Esophagus squamous epithelium (tissue), 5 donors: ENCODE measurements around the gene TFPT. TPM values are rescaled to one million over a fixed set of nuclear protein-coding genes. Genes with fewer than 3 reads are reported as not detected.
A peak's percentile ranks its signal among the peaks of the same experiment; 100 is the strongest.

ENCODE experiments used
- DNase-seq: peaks from one replicate; lab custom pipeline; 2025; lab: John Stamatoyannopoulos, UW
- H3K27ac ChIP-seq, 4 donors: fragments of 200-600 bp; sonication (generic); one replicate each; pipeline ENCODE4 v1.5.1; 2016 to 2019; ENCODE audit warnings: mild to moderate bottlenecking in 1 of 4
- H3K27me3 ChIP-seq, 4 donors: fragments of 200-600 bp; sonication (generic); 1 replicate in 3 of 4; 2 replicates in 1 of 4; pipeline versions ENCODE4 v1.5.1 to v1.6.0; 2017 to 2021; ENCODE audit warnings: antibody characterized with exemption in 1 of 4
- H3K36me3 ChIP-seq, 3 donors: fragments of 200-600 bp; sonication (generic); one replicate each; pipeline ENCODE4 v1.5.1; 2016 to 2019
- H3K4me1 ChIP-seq, 3 donors: fragments of 200-600 bp; sonication (generic); one replicate each; pipeline ENCODE4 v1.5.1; 2017 to 2019
- H3K4me3 ChIP-seq, 4 donors: fragments of 200-600 bp; sonication (generic); 1 replicate in 3 of 4; 2 replicates in 1 of 4; pipeline ENCODE4 v1.5.1; 2016 to 2019; ENCODE audit warnings: mild to moderate bottlenecking in 2 of 4, moderate library complexity in 1 of 4
- H3K9me3 ChIP-seq, 3 donors: fragments of 200-600 bp; sonication (generic); one replicate each; pipeline ENCODE4 v1.5.1; 2016 to 2019
- CTCF ChIP-seq, 6 experiments: fragments of 450-650 bp in 4 of 6; fragments of 200-600 bp in 2 of 6; sonication (generic) in 2 of 6; IDR thresholded peaks; one replicate each; pipeline ENCODE4 v1.5.1; 2016 to 2019; ENCODE audit warnings: antibody characterized with exemption in 6 of 6, mild to moderate bottlenecking in 4 of 6, moderate library complexity in 4 of 6
- POLR2A ChIP-seq, 4 donors: fragments of 450-650 bp; IDR thresholded peaks; one replicate each; pipeline ENCODE4 v1.6.1; 2017; ENCODE audit warnings: antibody characterized with exemption in 4 of 4, mild to moderate bottlenecking in 4 of 4, moderate library complexity in 3 of 4
- WGBS, 2 donors: methylation state at CpG; one replicate each; pipeline ENCODE4 v1.1.5; 2018; 5-methylcytosine and 5-hydroxymethylcytosine counted together
- intact Hi-C: fragments of 100-400 bp; cut with DNase I; formaldehyde crosslinking; loops from one replicate; pipeline ENCODE4 v1.15.0; 2022
- total RNA-seq, 4 donors: library from RNA; depleted of rRNA; stranded (reverse); fragments of >200 nt; gene quantifications; one replicate each; pipeline ENCODE4 v1.1.0, GENCODE V29; 2016
- donor health status: DM: yes; HTN: yes; CAD: no.

TFPT gene
- total RNA-seq, 4 donors from 2014 or later, result 6.1 to 9.0 (median 7.4) TPM

DNA sequence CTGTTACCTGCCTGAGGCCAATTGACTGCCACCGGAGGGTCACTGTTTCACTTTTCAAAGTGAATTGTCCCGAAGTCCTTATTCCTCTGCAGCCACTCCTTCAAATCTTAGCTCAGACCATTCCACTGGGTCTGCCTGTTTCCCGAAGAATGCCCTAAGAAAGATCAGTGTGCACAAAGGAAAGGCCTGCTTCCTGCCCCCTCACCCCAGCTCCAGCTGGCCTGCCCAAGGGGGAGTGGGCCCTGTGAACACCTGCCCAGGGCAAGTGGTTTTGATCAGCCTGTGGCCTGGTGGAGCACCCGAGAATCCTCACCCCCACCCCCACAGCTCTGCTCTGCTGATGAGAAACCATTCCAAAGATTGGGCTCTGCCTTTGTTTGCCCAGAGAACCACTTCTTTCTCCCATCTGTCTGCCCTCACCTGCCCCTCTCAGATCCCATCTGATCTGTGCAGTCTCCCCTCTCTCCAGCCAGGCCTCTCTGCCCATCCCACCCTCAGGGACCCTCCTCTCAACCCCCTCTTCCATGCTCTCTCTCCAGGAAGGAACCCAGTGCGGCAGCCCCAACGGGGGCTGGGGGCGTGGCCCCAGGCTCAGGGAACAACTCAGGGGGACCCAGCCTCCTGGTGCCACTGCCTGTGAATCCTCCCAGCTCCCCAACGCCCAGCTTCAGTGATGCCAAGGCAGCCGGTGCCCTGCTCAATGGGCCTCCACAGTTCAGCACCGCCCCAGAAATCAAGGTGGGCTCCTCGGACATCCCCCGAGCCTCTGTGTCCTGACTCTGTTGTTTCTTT lies 33.8 kb upstream of the TFPT start:
- H3K27me3 ChIP-seq, result no peaks in the 10 kb centered on the region
- H3K36me3 ChIP-seq, result peaks cover 76 to 100% (median 90%) of the 10 kb centered on the region in 3 donors
- no peak overlapping the region for H3K4me3 ChIP-seq
- DNase-seq, result no peak
- WGBS, 2 donors, result 82 to 86% methylated on average over 8 to 9 of the region's 12 CpGs
- H3K9me3 ChIP-seq, result no peaks in the 10 kb centered on the region
- peaks cover 0 to 27% (median 0%) of the 10 kb centered on the region in 3 donors for H3K4me1 ChIP-seq
- TF ChIP-seq POLR2A (IDR thresholded peaks at IDR 0.05), result no peak
- TF ChIP-seq CTCF (IDR thresholded peaks at IDR 0.05), result no peak
- H3K27ac ChIP-seq, result no peak overlapping the region
- intact Hi-C loops, result no loop called here

GRCh38 chr19:54148158-54148557 lies 32.7 kb upstream of the TFPT start:
- DNase-seq, result no peak
- peaks cover 0 to 20% (median 0%) of the 10 kb centered on the region in 3 donors for H3K4me1 ChIP-seq
- no peak overlapping the region for H3K4me3 ChIP-seq
- no peaks in the 10 kb centered on the region for H3K9me3 ChIP-seq
- TF ChIP-seq POLR2A (IDR thresholded peaks at IDR 0.05), result no peak
- no peak for TF ChIP-seq CTCF (IDR thresholded peaks at IDR 0.05)
- H3K27me3 ChIP-seq, result no peaks in the 10 kb centered on the region
- intact Hi-C loops, result no loop called here
- WGBS, 2 donors, result 93% methylated on average over 3 of the region's 19 CpGs; no CpG with 5 or more reads in 1 of the 2 donors
- H3K27ac ChIP-seq, result peak overlapping the region in 2 of 4 donors; percentile 36 to 65
- peaks cover 76 to 100% (median 92%) of the 10 kb centered on the region in 3 donors for H3K36me3 ChIP-seq

- intact Hi-C loops, result no loop called here
- Histone ChIP-seq H3K27ac (peak overlapping the region in 2 of 4 donors; percentile 55 to 65), H3K4me1 (peaks cover 0 to 16% (median 0%) of the 10 kb centered on the region in 3 donors), H3K36me3 (peaks cover 73 to 100% (median 92%) of the 10 kb centered on the region in 3 donors), H3K4me3 (no peak overlapping the region), H3K9me3 (no peaks in the 10 kb centered on the region), H3K27me3 (no peaks in the 10 kb centered on the region)
- WGBS, 2 donors, result 79% methylated on average over 2 of the region's 3 CpGs
- no peak for DNase-seq
- TF ChIP-seq CTCF (IDR thresholded peaks at IDR 0.05), result no peak
- TF ChIP-seq POLR2A (IDR thresholded peaks at IDR 0.05), result no peak
These were observed 32.2 kb upstream of the TFPT start for GRCh38 chr19:54147676-54148075.

- H3K4me1 ChIP-seq, result peaks cover 0 to 30% (median 6%) of the 10 kb centered on the region in 3 donors
- no peak overlapping the region for H3K27ac ChIP-seq
- no peaks in the 10 kb centered on the region for H3K9me3 ChIP-seq
- TF ChIP-seq POLR2A (IDR thresholded peaks at IDR 0.05) (no peak), CTCF (IDR thresholded peaks at IDR 0.05) (no peak)
- H3K4me3 ChIP-seq, result no peak overlapping the region
- WGBS, 2 donors, result 89 to 94% methylated on average over 19 to 24 of the region's 28 CpGs
- intact Hi-C loops, result no loop called here
- H3K27me3 ChIP-seq, result no peaks in the 10 kb centered on the region
- peaks cover 66 to 98% (median 76%) of the 10 kb centered on the region in 3 donors for H3K36me3 ChIP-seq
- no peak for DNase-seq
These were observed 30.2 kb upstream of the TFPT start for GRCh38 chr19:54145541-54146158.
